NOMO-1 (cell line): Measurements from ENCODE around the gene PRKAG2.
"Not testable (repeated sequence)": the region's sequence is repeated elsewhere in the genome, so short reads cannot be mapped to it uniquely, and the experiment has no call there.

Source experiments
- DNase-seq, 2 experiments: peaks; one replicate each; lab custom pipeline; 2025; ENCODE audit not compliant: unreplicated experiment in 2 of 2; lab: John Stamatoyannopoulos, UW

The PRKAG2 gene

GRCh38 chr7:151790830-151791620 lies 85.9 kb downstream of the PRKAG2 start:
- no peak for DNase-seq

- DNase-seq: no peak
Observed at GRCh38 chr7:151790095-151790829, 86.7 kb downstream of the PRKAG2 start.

GRCh38 chr7:151789380-151789947 lies 87.5 kb downstream of the PRKAG2 start:
- no peak for DNase-seq

GRCh38 chr7:151787348-151787747 lies 89.6 kb downstream of the PRKAG2 start:
- DNase-seq: no peak

- DNase-seq: no peak
Observed at GRCh38 chr7:151786936-151787335, 90.0 kb downstream of the PRKAG2 start.

GRCh38 chr7:151786241-151786640 lies 90.7 kb downstream of the PRKAG2 start:
- DNase-seq: no peak

GRCh38 chr7:151785681-151785965 lies 91.3 kb downstream of the PRKAG2 start:
- no peak for DNase-seq

GRCh38 chr7:151784853-151785680 lies 91.8 kb downstream of the PRKAG2 start:
- DNase-seq: no peak

- DNase-seq: no peak
Observed at GRCh38 chr7:151783958-151784575, 92.8 kb downstream of the PRKAG2 start.

GRCh38 chr7:151782598-151783448 lies 94.1 kb downstream of the PRKAG2 start:
- DNase-seq: peak; percentile 27 to 34

- DNase-seq: not testable (repeated sequence)
Observed at GRCh38 chr7:151782256-151782597, 94.7 kb downstream of the PRKAG2 start.

- no peak for DNase-seq
Observed at GRCh38 chr7:151781161-151781845, 95.6 kb downstream of the PRKAG2 start.

- no peak for DNase-seq
Observed at GRCh38 chr7:151780631-151781030, 96.3 kb downstream of the PRKAG2 start.

GRCh38 chr7:151779678-151780077 lies 97.2 kb downstream of the PRKAG2 start:
- no peak for DNase-seq

GRCh38 chr7:151779255-151779654 lies 97.7 kb downstream of the PRKAG2 start:
- DNase-seq: no peak

- no peak for DNase-seq
Observed at GRCh38 chr7:151777908-151778670, 98.8 kb downstream of the PRKAG2 start.

- no peak for DNase-seq
Observed at GRCh38 chr7:151777495-151777880, 99.4 kb downstream of the PRKAG2 start.

- DNase-seq: no peak
Observed at GRCh38 chr7:151776876-151777494, 99.9 kb downstream of the PRKAG2 start.
